Breast epithelium (tissue), 3 donors: ENCODE data around the gene MFRP.

Experiments
- CTCF ChIP-seq, 3 donors: fragments of 450-650 bp; IDR thresholded peaks; one replicate each; pipeline ENCODE4 v1.5.1; 2016 to 2017; ENCODE audit warnings: antibody characterized with exemption in 3 of 3, mild to moderate bottlenecking in 3 of 3, moderate library complexity in 3 of 3
- POLR2A ChIP-seq: fragments of 450-650 bp; IDR thresholded peaks from one replicate; pipeline ENCODE4 v1.6.1; 2016; ENCODE audit warnings: antibody characterized with exemption, mild to moderate bottlenecking, moderate library complexity
- POLR2AphosphoS5 ChIP-seq, 3 donors: sonication (generic); formaldehyde crosslinking; IDR thresholded peaks; one replicate each; pipeline ENCODE4 v1.6.1; 2017; ENCODE audit warnings: antibody characterized with exemption in 3 of 3

GRCh38 chr11:119338318-119338890 is 8.1 kb downstream of the MFRP start:
- TF ChIP-seq CTCF (IDR thresholded peaks at IDR 0.05): peak; percentile 68 to 81 (median 74)
- no peak for TF ChIP-seq POLR2AphosphoS5 (IDR thresholded peaks at IDR 0.05)
- no peak for TF ChIP-seq POLR2A
